Esophagus mucosa (tissue), 1 donor: ENCODE data around the gene PRSS21. TPM values are rescaled to one million over a fixed set of nuclear protein-coding genes. Genes with fewer than 3 reads are reported as not detected.

ENCODE experiments used
- ATAC-seq: fragments of 200-7000 bp; cut with Tn5 transposase; one replicate; pipeline ENCODE4 v1.9.1; 2020
- total RNA-seq: library from RNA; stranded (reverse); gene quantifications from one replicate; pipeline ENCODE4 v1.2.4, GENCODE V29; 2023
- donor health status: DM: yes; HTN: yes; CAD: no.

The PRSS21 gene
- total RNA-seq, 1 donor from 2014 or later: 6.9 TPM

- no peak for ATAC-seq
Observed at GRCh38 chr16:2825906-2826305, 8.9 kb downstream of the PRSS21 start.

- ATAC-seq: peak; percentile 8
Observed at GRCh38 chr16:2826591-2827373, 9.7 kb downstream of the PRSS21 start.

GRCh38 chr16:2827374-2827791 lies 10.3 kb downstream of the PRSS21 start:
- peak; percentile 5 for ATAC-seq

- no peak for ATAC-seq
Observed at GRCh38 chr16:2827831-2828520, 10.9 kb downstream of the PRSS21 start.

- ATAC-seq: no peak
Observed at GRCh38 chr16:2828521-2828840, 11.4 kb downstream of the PRSS21 start.

- no peak for ATAC-seq
Observed at GRCh38 chr16:2828876-2829430, 11.9 kb downstream of the PRSS21 start.

GRCh38 chr16:2829501-2830354 lies 12.7 kb downstream of the PRSS21 start, which contains the start of gene ZG16B:
TSS of gene ZG16B (plus strand) at chr16:2830303. CDS start at chr16:2830442, 139 bp downstream.
- peak; percentile 55 for ATAC-seq

GRCh38 chr16:2830355-2830695 lies 13.3 kb downstream of the PRSS21 start:
- no peak for ATAC-seq

GRCh38 chr16:2831203-2831602 lies 14.2 kb downstream of the PRSS21 start:
- ATAC-seq: no peak

- no peak for ATAC-seq
Observed at GRCh38 chr16:2833776-2834175, 16.7 kb downstream of the PRSS21 start.

- ATAC-seq: no peak
Observed at GRCh38 chr16:2834968-2835367, 17.9 kb downstream of the PRSS21 start.

- peak; percentile 61 for ATAC-seq
Observed at GRCh38 chr16:2835638-2836493, 18.8 kb downstream of the PRSS21 start.

GRCh38 chr16:2836646-2837508 lies 19.8 kb downstream of the PRSS21 start:
- ATAC-seq: no peak

GRCh38 chr16:2838928-2839327 lies 21.9 kb downstream of the PRSS21 start:
- peak; percentile 55 for ATAC-seq

GRCh38 chr16:2839650-2840450 lies 22.8 kb downstream of the PRSS21 start:
- no peak for ATAC-seq

GRCh38 chr16:2840914-2841313 lies 23.9 kb downstream of the PRSS21 start:
- ATAC-seq: no peak

GRCh38 chr16:2841606-2842339 lies 24.7 kb downstream of the PRSS21 start:
- ATAC-seq: no peak

- ATAC-seq: peak; percentile 2
Observed at GRCh38 chr16:2842340-2843000, 25.4 kb downstream of the PRSS21 start.

- no peak for ATAC-seq
Observed at GRCh38 chr16:2843526-2843925, 26.5 kb downstream of the PRSS21 start.
